H9 (cell line): ENCODE measurements around the gene CASP8AP2. TPM values are rescaled to one million over a fixed set of nuclear protein-coding genes. Genes with fewer than 3 reads are reported as not detected.

ENCODE experiments used
- DNase-seq: peaks from one replicate; pipeline ENCODE4 v3.0.0-alpha.2; 2017
- H2AFZ ChIP-seq: one replicate; pipeline ENCODE4 v1.6.1; 2013; ENCODE audit warnings: mild to moderate bottlenecking, low read length, control low read depth, moderate library complexity
- H2AK5ac ChIP-seq: 2 replicates; pipeline ENCODE4 v1.6.1; 2013; ENCODE audit warnings: low read length, control low read depth, mixed read lengths; ENCODE audit not compliant: insufficient read length
- H2BK120ac ChIP-seq: one replicate; pipeline ENCODE4 v1.6.1; 2013; ENCODE audit warnings: low read depth, mild to moderate bottlenecking, low read length, control low read depth, inconsistent platforms; ENCODE audit not compliant: poor library complexity, severe bottlenecking
- H2BK12ac ChIP-seq: 2 replicates; pipeline ENCODE4 v1.6.1; 2013; ENCODE audit warnings: low read length, control low read depth, mixed read lengths, low read depth; ENCODE audit not compliant: insufficient read length
- H2BK15ac ChIP-seq: 2 replicates; pipeline ENCODE4 v1.6.1; 2013; ENCODE audit warnings: low read depth, low read length, control low read depth
- H2BK20ac ChIP-seq: one replicate; pipeline ENCODE4 v1.6.1; 2013; ENCODE audit warnings: low read depth, mild to moderate bottlenecking, low read length, control low read depth, inconsistent platforms; ENCODE audit not compliant: poor library complexity, severe bottlenecking
- H2BK5ac ChIP-seq: 2 replicates; pipeline ENCODE4 v1.6.1; 2013; ENCODE audit warnings: low read length, control low read depth, mixed read lengths; ENCODE audit not compliant: insufficient read length
- H3K14ac ChIP-seq: 2 replicates; pipeline ENCODE4 v1.6.1; 2013; ENCODE audit warnings: low read length, control low read depth; ENCODE audit not compliant: insufficient read depth
- H3K18ac ChIP-seq: 2 replicates; pipeline ENCODE4 v1.6.1; 2013; ENCODE audit warnings: low read depth, mild to moderate bottlenecking, mixed read lengths, low read length, control low read depth; ENCODE audit not compliant: insufficient read length
- H3K23ac ChIP-seq: 2 replicates; pipeline ENCODE4 v1.6.1; 2013; ENCODE audit warnings: low read length, control low read depth, mixed read lengths, low read depth; ENCODE audit not compliant: insufficient read length
- H3K23me2 ChIP-seq: 2 replicates; pipeline ENCODE4 v1.6.1; 2013; ENCODE audit warnings: low read depth, mild to moderate bottlenecking, mixed read lengths, low read length, control low read depth; ENCODE audit not compliant: insufficient read length, poor library complexity, severe bottlenecking
- H3K27ac ChIP-seq: 2 replicates; pipeline ENCODE4 v1.5.1; 2013; ENCODE audit warnings: low read length, control low read depth, mixed read lengths, low read depth; ENCODE audit not compliant: insufficient read length
- H3K27me3 ChIP-seq: 2 replicates; pipeline ENCODE4 v1.6.1; 2013; ENCODE audit warnings: low read length, control low read depth, inconsistent platforms; ENCODE audit not compliant: insufficient read depth
- H3K4ac ChIP-seq: 2 replicates; pipeline ENCODE4 v1.6.1; 2013; ENCODE audit warnings: low read depth, mild to moderate bottlenecking, control low read depth, inconsistent platforms, low read length, moderate library complexity
- H3K4me1 ChIP-seq: 2 replicates; pipeline ENCODE4 v1.6.1; 2013; ENCODE audit warnings: low read length, control low read depth, inconsistent platforms; ENCODE audit not compliant: insufficient read depth
- H3K4me2 ChIP-seq: 2 replicates; pipeline ENCODE4 v1.6.1; 2013; ENCODE audit warnings: low read length, control low read depth, mixed read lengths; ENCODE audit not compliant: insufficient read length, insufficient read depth
- H3K56ac ChIP-seq: 2 replicates; pipeline ENCODE4 v1.6.1; 2013; ENCODE audit warnings: low read depth, mild to moderate bottlenecking, mixed read lengths, low read length, control low read depth; ENCODE audit not compliant: insufficient read length
- H3K79me1 ChIP-seq: 2 replicates; pipeline ENCODE4 v1.6.1; 2013; ENCODE audit warnings: low read depth, mild to moderate bottlenecking, moderate library complexity, low read length, control low read depth, inconsistent platforms; ENCODE audit not compliant: insufficient read depth, poor library complexity, severe bottlenecking
- H3K79me2 ChIP-seq: 2 replicates; pipeline ENCODE4 v1.6.1; 2013; ENCODE audit warnings: low read length, control low read depth, inconsistent platforms; ENCODE audit not compliant: insufficient read depth
- H3K9ac ChIP-seq: 2 replicates; pipeline ENCODE4 v1.6.1; 2013; ENCODE audit warnings: low read length, control low read depth, mixed read lengths; ENCODE audit not compliant: insufficient read length; ENCODE audit errors: extremely low read depth
- H3K9me3 ChIP-seq: one replicate; pipeline ENCODE4 v1.6.1; 2013; ENCODE audit warnings: low read depth, low read length, inconsistent platforms; ENCODE audit not compliant: control insufficient read depth
- H3T11ph ChIP-seq: one replicate; pipeline ENCODE4 v1.6.1; 2013; ENCODE audit warnings: mild to moderate bottlenecking, low read length, control low read depth, inconsistent platforms
- H4K20me1 ChIP-seq: one replicate; pipeline ENCODE4 v1.6.1; 2013; ENCODE audit not compliant: control insufficient read depth, insufficient read length, insufficient read depth
- H4K5ac ChIP-seq: 2 replicates; pipeline ENCODE4 v1.6.1; 2013; ENCODE audit warnings: low read depth, mild to moderate bottlenecking, mixed read lengths, low read length, control low read depth; ENCODE audit not compliant: insufficient read length
- H4K8ac ChIP-seq: replicated peaks from 2 replicates; pipeline ENCODE4 v1.6.1; 2013; ENCODE audit warnings: low read length, control low read depth, mixed read lengths, low read depth; ENCODE audit not compliant: insufficient read length
- H4K91ac ChIP-seq: 2 replicates; pipeline ENCODE4 v1.6.1; 2013; ENCODE audit warnings: low read depth, mild to moderate bottlenecking, moderate library complexity, mixed read lengths, low read length, control low read depth; ENCODE audit not compliant: insufficient read length
- H3K27ac Mint-ChIP-seq, 3 experiments: 2 replicates in 2 of 3; 3 replicates in 1 of 3; pipeline ENCODE4 v1.8.0; 2020 to 2021; ENCODE audit warnings: mixed read lengths in 3 of 3, mild to moderate bottlenecking in 1 of 3, moderate library complexity in 1 of 3
- H3K27me3 Mint-ChIP-seq: 2 replicates; pipeline ENCODE4 v1.8.0; 2021; ENCODE audit warnings: low read depth, mild to moderate bottlenecking, moderate library complexity, mixed read lengths
- H3K36me3 Mint-ChIP-seq, 3 experiments: 2 replicates in 2 of 3; 3 replicates in 1 of 3; pipeline ENCODE4 v1.8.0; 2020 to 2021; ENCODE audit warnings: low read depth in 3 of 3, mixed read lengths in 3 of 3; ENCODE audit not compliant: insufficient read depth in 1 of 3
- H3K4me1 Mint-ChIP-seq, 2 experiments: 2 replicates each; pipeline ENCODE4 v1.8.0; 2020; ENCODE audit warnings: mixed read lengths in 2 of 2
- H3K4me3 Mint-ChIP-seq, 2 experiments: 2 replicates in 1 of 2; 3 replicates in 1 of 2; pipeline ENCODE4 v1.8.0; 2020 to 2021; ENCODE audit warnings: mild to moderate bottlenecking in 2 of 2, mixed read lengths in 2 of 2, moderate library complexity in 1 of 2
- H3K9me3 Mint-ChIP-seq, 2 experiments: 2 replicates in 1 of 2; 3 replicates in 1 of 2; pipeline ENCODE4 v1.8.0; 2020; ENCODE audit warnings: mild to moderate bottlenecking in 2 of 2, mixed read lengths in 2 of 2, moderate library complexity in 1 of 2
- WGBS: extraction: QIAGEN DNeasy Blood & Tissue Kit; methylation state at CpG from one replicate; pipeline ENCODE4 v1.1.7; 2013; ENCODE audit warnings: missing lambda C conversion rate, low lambda C conversion rate, mixed read lengths; ENCODE audit not compliant: insufficient read length; ENCODE audit errors: extremely low coverage; 5-methylcytosine and 5-hydroxymethylcytosine counted together
- total RNA-seq: library from RNA; stranded (reverse); gene quantifications from 2 replicates; pipeline ENCODE4 v1.2.1, GENCODE V29; 2021
- TF ChIP-seq, protein P1 (sequence below): fragments of 200-600 bp; sonication (generic); conservative IDR thresholded peaks from 3 replicates; pipeline ENCODE4 v1.8.0; 2021; ENCODE audit warnings: antibody characterized with exemption, mild to moderate bottlenecking

Gene CASP8AP2
- total RNA-seq, 1 experiment from 2014 or later, result 33.6 TPM

DNA sequence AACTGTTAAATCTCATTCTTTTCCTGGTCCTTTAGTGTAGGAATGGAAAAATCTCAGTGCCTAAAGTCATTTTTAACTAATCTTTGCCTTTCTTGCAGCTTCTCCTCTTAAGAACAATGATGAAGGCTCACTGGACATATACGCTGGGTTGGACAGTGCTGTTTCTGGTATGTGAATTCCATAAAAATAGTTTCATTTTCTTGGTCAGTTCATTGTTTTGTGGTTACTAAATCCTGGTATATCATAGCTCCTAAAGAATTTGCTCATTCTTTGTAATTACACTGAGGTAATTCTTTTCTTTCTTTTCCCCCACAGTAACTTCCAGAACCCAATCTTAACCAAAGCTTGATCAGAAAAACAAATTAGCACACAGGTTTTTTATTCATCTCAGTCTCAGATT lies 23.4 kb downstream of the CASP8AP2 start:
- no peak overlapping the region for H3K27ac Mint-ChIP-seq

More for the DNA sequence above, 23.4 kb downstream of the CASP8AP2 start:
- TF ChIP-seq, protein P1, sequence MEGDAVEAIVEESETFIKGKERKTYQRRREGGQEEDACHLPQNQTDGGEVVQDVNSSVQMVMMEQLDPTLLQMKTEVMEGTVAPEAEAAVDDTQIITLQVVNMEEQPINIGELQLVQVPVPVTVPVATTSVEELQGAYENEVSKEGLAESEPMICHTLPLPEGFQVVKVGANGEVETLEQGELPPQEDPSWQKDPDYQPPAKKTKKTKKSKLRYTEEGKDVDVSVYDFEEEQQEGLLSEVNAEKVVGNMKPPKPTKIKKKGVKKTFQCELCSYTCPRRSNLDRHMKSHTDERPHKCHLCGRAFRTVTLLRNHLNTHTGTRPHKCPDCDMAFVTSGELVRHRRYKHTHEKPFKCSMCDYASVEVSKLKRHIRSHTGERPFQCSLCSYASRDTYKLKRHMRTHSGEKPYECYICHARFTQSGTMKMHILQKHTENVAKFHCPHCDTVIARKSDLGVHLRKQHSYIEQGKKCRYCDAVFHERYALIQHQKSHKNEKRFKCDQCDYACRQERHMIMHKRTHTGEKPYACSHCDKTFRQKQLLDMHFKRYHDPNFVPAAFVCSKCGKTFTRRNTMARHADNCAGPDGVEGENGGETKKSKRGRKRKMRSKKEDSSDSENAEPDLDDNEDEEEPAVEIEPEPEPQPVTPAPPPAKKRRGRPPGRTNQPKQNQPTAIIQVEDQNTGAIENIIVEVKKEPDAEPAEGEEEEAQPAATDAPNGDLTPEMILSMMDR, result no peak
- Histone ChIP-seq H3K4ac (no peak overlapping the region), H2BK15ac (no peak overlapping the region), H4K8ac (no peak overlapping the region), H3K27me3 (no peaks in the 10 kb centered on the region), H3K27ac (no peak overlapping the region), H3K18ac (no peak overlapping the region), H3K79me1 (no peaks in the 10 kb centered on the region), H3K79me2 (no peaks in the 10 kb centered on the region), H2AK5ac (no peak overlapping the region), H3K9ac (no peak overlapping the region), H3K14ac (no peak overlapping the region), H3K23ac (no peak overlapping the region), H2BK120ac (no peak overlapping the region), H2AFZ (no peak overlapping the region), H3K4me1 (no peaks in the 10 kb centered on the region), H3K56ac (no peak overlapping the region), H2BK20ac (no peak overlapping the region), H3T11ph (no peak overlapping the region), H4K5ac (no peak overlapping the region), H3K4me2 (no peak overlapping the region), H4K20me1 (no peaks in the 10 kb centered on the region), H3K9me3 (no peaks in the 10 kb centered on the region), H2BK12ac (no peak overlapping the region), H4K91ac (no peak overlapping the region), H2BK5ac (no peak overlapping the region), H3K23me2 (no peaks in the 10 kb centered on the region)
- no CpG with 5 or more reads among the region's 1 CpG for WGBS
- H3K4me3 Mint-ChIP-seq, result no peak overlapping the region
- no peak for DNase-seq
- H3K27me3 Mint-ChIP-seq, result no peaks in the 10 kb centered on the region
- H3K9me3 Mint-ChIP-seq, result no peaks in the 10 kb centered on the region
- H3K36me3 Mint-ChIP-seq, result peaks cover 29 to 85% (median 70%) of the 10 kb centered on the region in 3 experiments; a peak in 6 of 7 replicates
- H3K4me1 Mint-ChIP-seq, result no peaks in the 10 kb centered on the region
